Measurements from ENCODE around the gene MARCKS.

MARCKS gene

GRCh38 chr6:113856625-113857555, at the start of gene MARCKS:
MARCKS (plus strand) TSS chr6:113857345; CDS start chr6:113857746, 401 bp downstream.
- TF ChIP-seq, protein P1, sequence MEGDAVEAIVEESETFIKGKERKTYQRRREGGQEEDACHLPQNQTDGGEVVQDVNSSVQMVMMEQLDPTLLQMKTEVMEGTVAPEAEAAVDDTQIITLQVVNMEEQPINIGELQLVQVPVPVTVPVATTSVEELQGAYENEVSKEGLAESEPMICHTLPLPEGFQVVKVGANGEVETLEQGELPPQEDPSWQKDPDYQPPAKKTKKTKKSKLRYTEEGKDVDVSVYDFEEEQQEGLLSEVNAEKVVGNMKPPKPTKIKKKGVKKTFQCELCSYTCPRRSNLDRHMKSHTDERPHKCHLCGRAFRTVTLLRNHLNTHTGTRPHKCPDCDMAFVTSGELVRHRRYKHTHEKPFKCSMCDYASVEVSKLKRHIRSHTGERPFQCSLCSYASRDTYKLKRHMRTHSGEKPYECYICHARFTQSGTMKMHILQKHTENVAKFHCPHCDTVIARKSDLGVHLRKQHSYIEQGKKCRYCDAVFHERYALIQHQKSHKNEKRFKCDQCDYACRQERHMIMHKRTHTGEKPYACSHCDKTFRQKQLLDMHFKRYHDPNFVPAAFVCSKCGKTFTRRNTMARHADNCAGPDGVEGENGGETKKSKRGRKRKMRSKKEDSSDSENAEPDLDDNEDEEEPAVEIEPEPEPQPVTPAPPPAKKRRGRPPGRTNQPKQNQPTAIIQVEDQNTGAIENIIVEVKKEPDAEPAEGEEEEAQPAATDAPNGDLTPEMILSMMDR (conservative IDR thresholded peaks at IDR 0.05; ENCODE audit: low read depth, low read length), result no peak
- peak within 1 kb of the TSS; percentile 100 for H3K4me3 ChIP-seq (ENCODE audit: low read length)
- DNase-seq (ENCODE audit: low read depth), result peak; percentile 75

DNA sequence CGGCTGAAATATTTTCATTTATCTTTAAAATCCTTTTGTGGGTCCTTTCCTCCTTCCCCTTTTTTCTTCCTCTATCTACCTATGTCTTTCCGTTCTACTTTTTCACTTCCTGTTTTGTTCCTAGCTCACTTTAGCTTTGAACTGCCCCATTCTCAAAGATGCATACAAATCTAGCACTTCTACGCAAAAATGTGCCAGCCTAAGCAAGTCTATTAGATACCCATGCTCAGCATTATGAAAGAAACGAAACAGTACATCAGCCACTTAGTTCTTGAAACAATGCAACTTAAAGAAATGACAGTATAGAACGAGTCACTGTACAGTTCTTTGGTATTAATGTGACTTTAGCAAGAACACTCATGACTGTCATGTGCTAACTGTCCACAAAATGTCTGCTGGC, 47.3 kb upstream of the MARCKS start:
- no peak for DNase-seq (ENCODE audit: low read depth)
- H3K4me3 ChIP-seq (ENCODE audit: low read length), result no peak overlapping the region
- TF ChIP-seq, protein P1 (conservative IDR thresholded peaks at IDR 0.05; ENCODE audit: low read depth, low read length), result no peak

DNA sequence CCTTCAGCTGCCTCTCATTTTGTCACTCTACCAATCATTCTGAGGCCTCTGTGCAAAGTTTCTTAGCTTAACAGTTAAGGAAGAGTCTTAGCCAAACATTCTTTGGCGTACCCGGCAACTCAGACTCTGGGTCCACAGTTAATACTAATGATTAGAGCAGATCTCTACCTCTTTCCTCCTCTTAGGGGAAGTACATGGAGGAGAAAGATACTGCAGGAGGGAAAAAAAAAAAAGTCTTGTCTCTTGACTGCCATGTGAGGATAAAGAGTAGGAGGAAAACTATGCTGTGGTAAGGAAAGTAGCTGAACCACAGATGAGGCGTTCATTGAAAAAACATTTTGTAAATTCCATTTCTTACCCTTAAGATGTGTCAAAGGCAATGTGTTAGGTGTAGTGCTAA, 44.0 kb upstream of the MARCKS start:
- peak; percentile 66 for DNase-seq (ENCODE audit: low read depth)
- TF ChIP-seq, protein P1 (conservative IDR thresholded peaks at IDR 0.05; ENCODE audit: low read depth, low read length), result no peak
- no peak overlapping the region for H3K4me3 ChIP-seq (ENCODE audit: low read length)

- TF ChIP-seq, protein P1 (conservative IDR thresholded peaks at IDR 0.05; ENCODE audit: low read depth, low read length), result no peak
These were observed 38.6 kb upstream of the MARCKS start for GRCh38 chr6:113818578-113818977.

DNA sequence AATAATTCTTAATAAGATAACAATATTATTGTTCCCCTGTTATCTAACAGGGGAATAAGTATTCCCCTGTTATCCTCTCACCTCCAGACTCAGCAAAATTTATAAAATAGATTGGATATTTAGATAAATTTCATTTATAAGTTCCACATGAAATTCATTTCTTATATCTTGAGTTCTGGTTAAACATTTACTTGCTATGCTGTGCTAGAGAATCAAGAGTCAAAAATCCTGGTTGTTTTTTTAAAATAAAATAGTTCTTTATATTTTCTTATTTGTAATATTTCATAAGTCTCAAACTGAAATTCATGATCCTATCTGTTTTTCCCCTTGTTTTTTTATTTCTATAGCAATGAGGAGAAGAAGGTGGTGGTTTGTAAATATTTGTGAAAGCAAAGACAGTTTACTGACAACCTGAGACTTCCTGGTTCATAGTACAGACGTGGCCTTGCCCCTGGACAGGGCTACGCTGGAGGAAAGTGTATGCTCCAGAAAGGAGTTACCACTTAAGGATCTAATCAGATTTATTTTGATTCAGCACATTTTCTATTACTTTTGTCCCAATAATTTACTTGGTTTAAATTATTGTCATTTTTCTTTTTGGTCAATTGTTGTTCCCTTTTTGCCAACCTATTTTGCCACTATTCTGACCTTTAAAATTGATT, 37.8 kb upstream of the MARCKS start:
- TF ChIP-seq, protein P1 (conservative IDR thresholded peaks at IDR 0.05; ENCODE audit: low read depth, low read length), result no peak
- H3K4me3 ChIP-seq (ENCODE audit: low read length), result no peak overlapping the region
- no peak for DNase-seq (ENCODE audit: low read depth)

More at GRCh38 chr6:113818578-113818977, 38.6 kb upstream of the MARCKS start:
- H3K4me3 ChIP-seq (ENCODE audit: low read length), result no peak overlapping the region
- no peak for DNase-seq (ENCODE audit: low read depth)

- H3K4me3 ChIP-seq (ENCODE audit: low read length), result no peak overlapping the region
- TF ChIP-seq, protein P1 (conservative IDR thresholded peaks at IDR 0.05; ENCODE audit: low read depth, low read length), result no peak
- DNase-seq (ENCODE audit: low read depth), result no peak
These were observed 36.4 kb upstream of the MARCKS start for GRCh38 chr6:113820761-113821160.

All from retinal pigment epithelial cell (primary cell).